Measurements from ENCODE around the gene RPS10.

DNA sequence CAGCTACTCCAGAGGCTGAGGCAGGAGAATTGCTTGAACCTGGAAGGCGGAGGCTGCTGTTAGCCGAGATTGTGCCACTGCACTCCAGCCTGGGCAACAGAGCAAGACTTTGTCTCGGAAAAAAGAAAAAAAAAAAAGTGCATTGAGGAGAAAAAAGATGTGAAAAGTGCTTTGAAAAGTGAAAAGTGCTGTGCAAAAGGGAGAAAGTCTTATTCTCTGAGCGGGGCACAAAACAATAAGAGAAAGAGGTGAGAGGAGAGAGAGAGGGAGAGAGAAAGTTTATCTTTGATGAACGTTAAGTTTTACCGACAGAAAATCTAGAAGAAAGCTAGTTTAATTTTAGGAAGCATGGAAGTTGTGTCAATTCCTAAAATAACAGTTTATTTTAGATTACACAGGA is 36.1 kb upstream of the RPS10 start:
- TF ChIP-seq, protein P1, sequence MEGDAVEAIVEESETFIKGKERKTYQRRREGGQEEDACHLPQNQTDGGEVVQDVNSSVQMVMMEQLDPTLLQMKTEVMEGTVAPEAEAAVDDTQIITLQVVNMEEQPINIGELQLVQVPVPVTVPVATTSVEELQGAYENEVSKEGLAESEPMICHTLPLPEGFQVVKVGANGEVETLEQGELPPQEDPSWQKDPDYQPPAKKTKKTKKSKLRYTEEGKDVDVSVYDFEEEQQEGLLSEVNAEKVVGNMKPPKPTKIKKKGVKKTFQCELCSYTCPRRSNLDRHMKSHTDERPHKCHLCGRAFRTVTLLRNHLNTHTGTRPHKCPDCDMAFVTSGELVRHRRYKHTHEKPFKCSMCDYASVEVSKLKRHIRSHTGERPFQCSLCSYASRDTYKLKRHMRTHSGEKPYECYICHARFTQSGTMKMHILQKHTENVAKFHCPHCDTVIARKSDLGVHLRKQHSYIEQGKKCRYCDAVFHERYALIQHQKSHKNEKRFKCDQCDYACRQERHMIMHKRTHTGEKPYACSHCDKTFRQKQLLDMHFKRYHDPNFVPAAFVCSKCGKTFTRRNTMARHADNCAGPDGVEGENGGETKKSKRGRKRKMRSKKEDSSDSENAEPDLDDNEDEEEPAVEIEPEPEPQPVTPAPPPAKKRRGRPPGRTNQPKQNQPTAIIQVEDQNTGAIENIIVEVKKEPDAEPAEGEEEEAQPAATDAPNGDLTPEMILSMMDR (IDR thresholded peaks at IDR 0.05) = no peak
- no peak for TF ChIP-seq POLR2A (IDR thresholded peaks at IDR 0.05)
